HCT116 (cell line): Measurements from ENCODE around the gene TSPO.

ENCODE experiments used
- CEBPB ChIP-seq: IDR thresholded peaks from 2 replicates; pipeline ENCODE4 v1.6.1; 2012; ENCODE audit warnings: low read depth
- CTCF ChIP-seq, 3 experiments: fragments of 200-600 bp in 1 of 3; sonication (generic) in 1 of 3; IDR thresholded peaks in 2 of 3; conservative IDR thresholded peaks in 1 of 3; 2 replicates each; pipeline ENCODE4 v1.5.1; 2012 to 2017; ENCODE audit warnings: low read depth in 2 of 3, low read length in 2 of 3, antibody characterized with exemption in 1 of 3, borderline replicate concordance in 1 of 3, control low read depth in 1 of 3, mild to moderate bottlenecking in 1 of 3, mixed read lengths in 1 of 3, mixed run types in 1 of 3, moderate library complexity in 1 of 3; ENCODE audit not compliant: insufficient read depth in 1 of 3
- EZH2 ChIP-seq: fragments of 200-600 bp; sonication (generic); IDR thresholded peaks from 2 replicates; pipeline ENCODE4 v1.6.1; 2017; ENCODE audit warnings: antibody characterized with exemption, mixed run types
- POLR2A ChIP-seq: IDR thresholded peaks from 2 replicates; pipeline ENCODE4 v1.7.0; 2011; ENCODE audit warnings: borderline replicate concordance; ENCODE audit not compliant: insufficient read depth, insufficient read length; ENCODE audit errors: extremely low read depth
- POLR2AphosphoS5 ChIP-seq: IDR thresholded peaks from 2 replicates; pipeline ENCODE4 v1.6.1; 2011; ENCODE audit warnings: mild to moderate bottlenecking, low read depth, low read length, moderate library complexity
- REST ChIP-seq: IDR thresholded peaks from 2 replicates; pipeline ENCODE4 v1.6.1; 2012; ENCODE audit warnings: low read depth
- SIN3A ChIP-seq: IDR thresholded peaks from 2 replicates; pipeline ENCODE4 v1.6.1; 2012; ENCODE audit warnings: low read depth
- SRF ChIP-seq: IDR thresholded peaks from 2 replicates; pipeline ENCODE4 v1.6.1; 2012; ENCODE audit warnings: low read depth
- ZNF274 ChIP-seq: fragments of 200-500 bp; sonication (Bioruptor generic); IDR thresholded peaks from 2 replicates; pipeline ENCODE4 v1.6.1; 2014; ENCODE audit warnings: mild to moderate bottlenecking, low read depth, low read length, inconsistent platforms

GRCh38 chr22:43155789-43156188 is 4.4 kb downstream of the TSPO start:
- TF ChIP-seq CTCF (IDR thresholded peaks at IDR 0.05 in 2 of 3, conservative IDR thresholded peaks at IDR 0.05 in 1 of 3; ENCODE audit: borderline replicate concordance in 1 of 3, insufficient read depth in 1 of 3, low read depth in 2 of 3, low read length in 2 of 3): no peak
- TF ChIP-seq POLR2AphosphoS5: no peak
- no peak for TF ChIP-seq EZH2
- no peak for TF ChIP-seq POLR2A
- TF ChIP-seq REST: no peak
- TF ChIP-seq SIN3A: no peak
- no peak for TF ChIP-seq ZNF274
- TF ChIP-seq SRF: no peak
- no peak for TF ChIP-seq CEBPB
